Medulla oblongata (tissue), 1 donor: ENCODE data around the gene CBL.

Source experiments
- DNase-seq: peaks from one replicate; pipeline ENCODE4 v3.0.0-alpha.2; 2015; ENCODE audit errors: extremely low spot score

CBL gene

GRCh38 chr11:119266517-119267255 lies 60.5 kb downstream of the CBL start:
- DNase-seq, result no peak

GRCh38 chr11:119267645-119268044 lies 61.5 kb downstream of the CBL start:
- DNase-seq, result no peak

- no peak for DNase-seq
These were observed 67.6 kb downstream of the CBL start for GRCh38 chr11:119273721-119274120.

- no peak for DNase-seq
These were observed 71.5 kb downstream of the CBL start for GRCh38 chr11:119277660-119278059.

- no peak for DNase-seq
These were observed 76.4 kb downstream of the CBL start for GRCh38 chr11:119282495-119282894.

- DNase-seq, result peak; percentile 32
These were observed 78.4 kb downstream of the CBL start for GRCh38 chr11:119284344-119285157.

GRCh38 chr11:119285431-119285830 lies 79.3 kb downstream of the CBL start:
- DNase-seq, result no peak

- DNase-seq, result no peak
These were observed 82.1 kb downstream of the CBL start for GRCh38 chr11:119288219-119288618.

GRCh38 chr11:119290894-119291497 lies 84.9 kb downstream of the CBL start:
- DNase-seq, result no peak

- DNase-seq, result no peak
These were observed 87.3 kb downstream of the CBL start for GRCh38 chr11:119293461-119293860.

- no peak for DNase-seq
These were observed 89.0 kb downstream of the CBL start for GRCh38 chr11:119295178-119295577.

- DNase-seq, result no peak
These were observed 91.8 kb downstream of the CBL start for GRCh38 chr11:119297938-119298337.

- peak; percentile 28 for DNase-seq
These were observed 92.6 kb downstream of the CBL start for GRCh38 chr11:119298726-119299125.

- no peak for DNase-seq
These were observed 93.3 kb downstream of the CBL start for GRCh38 chr11:119299416-119299815.

GRCh38 chr11:119300198-119300964 lies 94.2 kb downstream of the CBL start:
- DNase-seq, result no peak

- no peak for DNase-seq
These were observed 97.1 kb downstream of the CBL start for GRCh38 chr11:119303227-119303718.

GRCh38 chr11:119305556-119306372 lies 99.6 kb downstream of the CBL start:
- no peak for DNase-seq

- DNase-seq, result no peak
These were observed 100.3 kb downstream of the CBL start for GRCh38 chr11:119306373-119306890.

GRCh38 chr11:119307219-119307618 lies 101.1 kb downstream of the CBL start:
- DNase-seq, result peak; percentile 16

- no peak for DNase-seq
These were observed 101.8 kb downstream of the CBL start for GRCh38 chr11:119307974-119308373.

- no peak for DNase-seq
These were observed 103.3 kb downstream of the CBL start for GRCh38 chr11:119309411-119309810.
